Sigmoid colon (tissue), 4 donors: ENCODE measurements around the gene NMUR1.

Experiments
- CTCF ChIP-seq, 4 experiments: fragments of 450-650 bp in 3 of 4; fragments of 200-600 bp in 1 of 4; IDR thresholded peaks; one replicate each; pipeline ENCODE4 v1.5.1; 2016 to 2019; ENCODE audit warnings: antibody characterized with exemption in 4 of 4, mild to moderate bottlenecking in 3 of 4, moderate library complexity in 2 of 4
- POLR2AphosphoS5 ChIP-seq, 4 donors: sonication (generic); formaldehyde crosslinking; IDR thresholded peaks; one replicate each; pipeline ENCODE4 v1.6.1; 2017; ENCODE audit warnings: antibody characterized with exemption in 4 of 4

GRCh38 chr2:231546014-231546715, 15.9 kb upstream of the NMUR1 start:
- TF ChIP-seq CTCF (IDR thresholded peaks at IDR 0.05): no peak
- TF ChIP-seq POLR2AphosphoS5 (IDR thresholded peaks at IDR 0.05): no peak
